Ovary (tissue), 9 donors: ENCODE data around the gene PFDN1. TPM values are rescaled to one million over a fixed set of nuclear protein-coding genes. Genes with fewer than 3 reads are reported as not detected.
A peak's percentile ranks its signal among the peaks of the same experiment; 100 is the strongest.

Source experiments
- DNase-seq, 5 donors: peaks; one replicate each; pipeline ENCODE4 v3.0.0-alpha.2; 2019 to 2020
- H3K27ac ChIP-seq, 2 donors: fragments of 200-600 bp; one replicate each; pipeline versions ENCODE4 v1.5.1 to v1.8.0; 2019 to 2022
- H3K27me3 ChIP-seq: fragments of 200-600 bp; one replicate; pipeline ENCODE4 v1.8.0; 2022
- H3K36me3 ChIP-seq: fragments of 200-600 bp; sonication (generic); one replicate; pipeline ENCODE4 v1.5.1; 2019
- H3K4me1 ChIP-seq: one replicate; pipeline ENCODE4 v1.8.1; 2013; ENCODE audit warnings: mild to moderate bottlenecking, moderate library complexity; ENCODE audit not compliant: insufficient read depth
- H3K4me3 ChIP-seq: fragments of 200-600 bp; sonication (generic); one replicate; pipeline ENCODE4 v1.5.1; 2017
- H3K9me3 ChIP-seq, 2 donors: fragments of 200-600 bp in 1 of 2; sonication (generic) in 1 of 2; one replicate each; pipeline versions ENCODE4 v1.5.1 to v1.8.1; 2013 to 2019; ENCODE audit warnings: mild to moderate bottlenecking in 1 of 2, moderate library complexity in 1 of 2
- EP300 ChIP-seq: sonication (generic); formaldehyde crosslinking; IDR thresholded peaks from one replicate; pipeline ENCODE4 v1.6.1; 2017; ENCODE audit warnings: antibody characterized with exemption
- POLR2A ChIP-seq: fragments of 450-650 bp; IDR thresholded peaks from one replicate; pipeline ENCODE4 v1.6.1; 2017; ENCODE audit warnings: antibody characterized with exemption, mild to moderate bottlenecking, moderate library complexity
- WGBS, 3 donors: extraction: QIAGEN DNeasy Blood & Tissue Kit in 1 of 3; methylation state at CpG; one replicate each; pipeline versions ENCODE4 v1.1.5 to v1.1.7; 2013 to 2017; 5-methylcytosine and 5-hydroxymethylcytosine counted together
- intact Hi-C, 4 donors: fragments of 100-400 bp; cut with DNase I; formaldehyde crosslinking; loops; one replicate each; pipeline versions ENCODE4 v1.11.0 to v1.15.1; 2022 to 2023
- polyA plus RNA-seq, 2 donors: library from polyadenylated mRNA; stranded (reverse); fragments of 200-250 nt in 1 of 2; fragments of 350-450 nt in 1 of 2; fragmentation: Illumina TruSeq in 1 of 2; extraction: RNeasy Lipid Tissue Mini Kit (QIAGEN cat#74804) in 1 of 2; gene quantifications; one replicate each; pipeline ENCODE4 v1.2.3, GENCODE V29; 2013 to 2014
- total RNA-seq, 7 donors: library from RNA; depleted of rRNA in 2 of 7; stranded (reverse); fragments of >200 nt in 2 of 7; fragmentation: NEBNext Ultra II Directional in 3 of 7; extraction: Animal tissue kit (Norgen Biotek cat#: 25700) in 3 of 7; gene quantifications; one replicate each; pipeline versions ENCODE4 v1.1.0 to v1.2.4, GENCODE V29; 2016 to 2023
- TF ChIP-seq, protein P1 (sequence below), 3 donors: fragments of 450-650 bp in 2 of 3; fragments of 200-600 bp in 1 of 3; IDR thresholded peaks; one replicate each; pipeline versions ENCODE4 v1.5.1 to v1.8.0; 2016 to 2022; ENCODE audit warnings: antibody characterized with exemption in 3 of 3, mild to moderate bottlenecking in 1 of 3
- donor health status: DM: no; HTN: no; CAD: no; lungs with moderate emphysema.
- donor health status: DM: no; HTN: no; CAD: no.
- donor health status: Bipolar disorder and iron deficiency.
- donor health status: DM: yes; HTN: yes; CAD: no.
- donor health status: DM: no; HTN: no; CAD: no.
- donor health status: DM: yes; HTN: yes; CAD: no.

Gene PFDN1
- total and polyA plus RNA-seq, 9 donors: 27.4 to 113 (median 35.3) TPM

DNA sequence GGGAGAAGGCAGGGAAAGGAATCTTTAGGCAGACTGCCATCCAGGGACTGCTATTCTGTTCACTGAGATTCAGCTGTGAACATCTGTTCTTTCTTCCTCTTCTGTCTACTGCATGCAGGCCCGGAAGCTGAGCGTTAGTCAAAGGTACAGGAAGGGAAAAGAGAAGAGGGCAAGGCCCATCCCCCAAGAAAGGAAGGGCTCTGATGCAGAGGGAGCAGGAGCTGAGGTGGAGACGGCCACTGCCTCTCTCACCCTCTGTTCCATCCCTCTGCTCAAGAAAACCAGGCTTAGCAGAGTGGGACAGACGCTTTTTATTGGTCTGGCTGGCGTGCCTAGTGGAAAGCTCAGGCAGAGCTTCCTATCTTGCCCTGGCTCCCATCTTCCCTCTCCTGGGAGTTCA lies 57.6 kb downstream of the PFDN1 start:
- H3K27ac ChIP-seq: peak overlapping the region in 1 of 2 donors; percentile 15
- no peak for DNase-seq
- intact Hi-C loops: loop anchor here in 1 of 4 donors (2.0 kb wide), 1 partner anchor 111 kb away; no protein-coding TSS in a partner anchor
- H3K9me3 ChIP-seq: no peaks in the 10 kb centered on the region
- WGBS, 3 donors: 38 to 49% (median 48%) methylated on average over 5 of the region's 5 CpGs
- H3K36me3 ChIP-seq: no peaks in the 10 kb centered on the region
- TF ChIP-seq EP300: no peak
- no peak for TF ChIP-seq POLR2A
- TF ChIP-seq, protein P1, sequence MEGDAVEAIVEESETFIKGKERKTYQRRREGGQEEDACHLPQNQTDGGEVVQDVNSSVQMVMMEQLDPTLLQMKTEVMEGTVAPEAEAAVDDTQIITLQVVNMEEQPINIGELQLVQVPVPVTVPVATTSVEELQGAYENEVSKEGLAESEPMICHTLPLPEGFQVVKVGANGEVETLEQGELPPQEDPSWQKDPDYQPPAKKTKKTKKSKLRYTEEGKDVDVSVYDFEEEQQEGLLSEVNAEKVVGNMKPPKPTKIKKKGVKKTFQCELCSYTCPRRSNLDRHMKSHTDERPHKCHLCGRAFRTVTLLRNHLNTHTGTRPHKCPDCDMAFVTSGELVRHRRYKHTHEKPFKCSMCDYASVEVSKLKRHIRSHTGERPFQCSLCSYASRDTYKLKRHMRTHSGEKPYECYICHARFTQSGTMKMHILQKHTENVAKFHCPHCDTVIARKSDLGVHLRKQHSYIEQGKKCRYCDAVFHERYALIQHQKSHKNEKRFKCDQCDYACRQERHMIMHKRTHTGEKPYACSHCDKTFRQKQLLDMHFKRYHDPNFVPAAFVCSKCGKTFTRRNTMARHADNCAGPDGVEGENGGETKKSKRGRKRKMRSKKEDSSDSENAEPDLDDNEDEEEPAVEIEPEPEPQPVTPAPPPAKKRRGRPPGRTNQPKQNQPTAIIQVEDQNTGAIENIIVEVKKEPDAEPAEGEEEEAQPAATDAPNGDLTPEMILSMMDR (IDR thresholded peaks at IDR 0.05): no peak
- peaks cover 13% of the 10 kb centered on the region for H3K4me1 ChIP-seq
- H3K27me3 ChIP-seq: no peaks in the 10 kb centered on the region
- no peak overlapping the region for H3K4me3 ChIP-seq

DNA sequence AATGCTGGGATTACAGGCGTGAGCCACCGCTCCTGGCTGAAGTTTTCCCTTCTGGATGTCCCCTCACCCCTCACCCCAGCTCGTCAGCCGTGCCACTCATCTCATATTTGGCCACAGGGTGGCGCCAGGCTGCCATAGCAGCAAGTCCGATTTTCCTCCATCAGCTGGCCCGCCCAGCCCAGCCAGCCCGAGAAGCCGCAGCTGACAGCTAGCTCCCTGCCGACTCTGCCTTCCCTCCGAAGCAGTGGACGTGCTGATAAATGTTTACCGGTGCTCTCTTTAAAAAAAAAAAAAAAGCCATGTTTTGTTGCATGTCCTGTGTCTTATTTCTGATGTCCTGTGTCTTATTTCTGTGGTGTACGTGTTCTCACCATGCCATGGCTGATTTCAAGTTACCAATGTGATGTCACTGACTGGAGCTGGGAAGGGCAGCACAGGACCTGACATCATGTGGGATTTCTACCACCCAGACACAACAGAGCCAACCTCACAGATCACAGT lies 58.3 kb downstream of the PFDN1 start:
- Histone ChIP-seq H3K4me1 (peaks cover 16% of the 10 kb centered on the region), H3K4me3 (no peak overlapping the region), H3K27ac (no peak overlapping the region), H3K36me3 (no peaks in the 10 kb centered on the region), H3K9me3 (no peaks in the 10 kb centered on the region), H3K27me3 (no peaks in the 10 kb centered on the region)
- intact Hi-C loops: loop anchor here (2.0 to 5.0 kb wide), 3 partner anchors 103 to 112 kb away; partner anchors contain the start of gene HBEGF (in 2 of the 4)
- WGBS, 3 donors: 6 to 11% (median 6%) methylated on average over 14 of the region's 14 CpGs
- TF ChIP-seq EP300 (no peak), POLR2A (no peak)
- TF ChIP-seq, protein P1 (IDR thresholded peaks at IDR 0.05): peak; percentile 78 to 83 (median 80)
- peak; percentile 88 to 92 (median 90) for DNase-seq

DNA sequence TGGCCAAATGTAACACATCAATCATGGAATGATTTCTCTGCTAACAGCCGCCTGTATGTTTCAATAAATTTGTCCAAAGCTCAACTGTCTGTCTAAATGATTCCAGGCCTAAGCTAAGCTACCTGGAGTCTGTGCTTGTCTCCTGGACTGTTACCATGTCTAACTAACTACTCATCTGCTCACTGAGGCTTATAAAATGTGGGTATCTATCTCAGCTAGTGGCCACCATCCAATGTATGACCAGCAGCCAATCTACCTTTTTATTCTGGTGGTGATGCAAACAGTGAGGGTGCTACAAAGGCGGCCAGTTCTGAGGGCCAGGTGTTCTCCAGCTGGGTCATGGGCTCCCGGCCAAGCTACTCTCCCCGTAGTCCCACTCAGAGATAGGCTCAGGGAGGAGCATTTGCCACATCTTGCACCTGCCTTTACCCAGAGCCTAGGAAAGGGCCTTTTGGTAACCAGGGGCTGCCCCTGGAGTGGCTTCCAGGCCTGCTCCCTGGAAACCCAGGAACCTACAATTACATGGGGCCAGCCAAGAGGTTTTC lies 59.1 kb downstream of the PFDN1 start:
- Histone ChIP-seq H3K4me1 (peaks cover 17% of the 10 kb centered on the region), H3K27ac (no peak overlapping the region), H3K4me3 (no peak overlapping the region), H3K36me3 (no peaks in the 10 kb centered on the region), H3K27me3 (no peaks in the 10 kb centered on the region), H3K9me3 (no peaks in the 10 kb centered on the region)
- TF ChIP-seq EP300 (no peak), POLR2A (no peak)
- TF ChIP-seq, protein P1 (IDR thresholded peaks at IDR 0.05): no peak
- peak in 1 of 5 donors; percentile 46 for DNase-seq
- 51 to 58% (median 57%) methylated on average over 4 of the region's 4 CpGs for WGBS, 3 donors
- intact Hi-C loops: loop anchor here (2.0 to 5.0 kb wide), 3 partner anchors 104 to 113 kb away; partner anchors contain the start of gene HBEGF (in 2 of the 4)

DNA sequence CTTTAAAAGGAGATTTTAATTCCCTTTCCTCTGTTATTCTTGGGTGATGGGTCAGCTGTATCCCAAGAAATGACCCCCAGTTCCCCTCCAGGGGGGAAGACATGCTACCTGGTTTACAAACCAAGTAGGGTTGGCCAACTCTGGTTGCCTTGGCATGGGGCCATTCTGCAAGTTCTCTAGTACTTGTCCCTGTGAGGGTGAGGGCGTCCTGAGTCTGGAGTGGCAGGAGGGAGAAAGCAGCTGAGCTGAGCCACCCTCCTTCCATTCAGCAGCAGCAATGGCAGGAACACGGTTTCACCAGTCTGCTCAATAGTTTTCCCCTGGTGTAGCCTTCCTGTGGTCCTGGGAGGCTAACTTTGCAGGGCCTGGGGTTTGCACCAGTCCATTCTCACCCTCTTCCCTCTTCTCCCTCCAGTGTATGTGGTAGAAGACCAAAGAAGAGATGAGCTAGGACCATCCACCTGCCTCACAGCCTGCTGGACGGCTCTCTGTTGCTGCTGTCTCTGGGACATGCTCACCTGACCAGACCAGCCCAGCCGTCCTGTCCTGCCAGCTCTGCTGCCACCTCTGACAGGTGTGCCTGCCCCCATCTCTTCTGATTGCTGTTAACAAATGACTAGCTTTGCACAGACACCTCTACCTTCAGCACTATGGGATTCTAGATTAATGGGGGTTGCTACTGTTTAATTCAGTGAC lies 59.9 kb downstream of the PFDN1 start:
- no peaks in the 10 kb centered on the region for H3K36me3 ChIP-seq
- intact Hi-C loops: loop anchor here in 3 of 4 donors (5.0 kb wide), 2 partner anchors 104 to 109 kb away; partner anchors contain the start of gene HBEGF (in 2 of the 3)
- TF ChIP-seq POLR2A (no peak), EP300 (no peak)
- TF ChIP-seq, protein P1 (IDR thresholded peaks at IDR 0.05): no peak
- DNase-seq: peak in 2 of 5 donors; percentile 39 to 44
- no peak overlapping the region for H3K27ac ChIP-seq
- no peaks in the 10 kb centered on the region for H3K9me3 ChIP-seq
- H3K4me1 ChIP-seq: peaks cover 17% of the 10 kb centered on the region
- 81 to 95% (median 85%) methylated on average over 4 of the region's 4 CpGs for WGBS, 3 donors
- no peak overlapping the region for H3K4me3 ChIP-seq
- no peaks in the 10 kb centered on the region for H3K27me3 ChIP-seq
